Lung (tissue), 12 donors: ENCODE data around the gene CNGA1. TPM values are rescaled to one million over a fixed set of nuclear protein-coding genes. Genes with fewer than 3 reads are reported as not detected.
A peak's percentile ranks its signal among the peaks of the same experiment; 100 is the strongest.

Source experiments
- ATAC-seq: fragments of 200-7000 bp; cut with Tn5 transposase; one replicate; pipeline ENCODE4 v1.9.1; 2020; ENCODE audit warnings: moderate number of reproducible peaks; ENCODE audit not compliant: insufficient read depth, low FRiP score
- DNase-seq, 3 donors: peaks; one replicate each; pipeline ENCODE4 v3.0.0-alpha.2; 2013 to 2017
- H3K27ac ChIP-seq, 2 donors: one replicate each; pipeline ENCODE4 v1.5.1; 2013; ENCODE audit warnings: mild to moderate bottlenecking in 2 of 2, moderate library complexity in 2 of 2, control low read depth in 1 of 2, inconsistent platforms in 1 of 2, low read depth in 1 of 2, low read length in 1 of 2
- H3K27me3 ChIP-seq, 3 donors: one replicate each; pipeline ENCODE4 v1.5.1; 2013; ENCODE audit warnings: low read length in 2 of 3; ENCODE audit not compliant: control insufficient read depth in 3 of 3, insufficient read depth in 3 of 3
- H3K36me3 ChIP-seq, 4 donors: one replicate each; pipeline ENCODE4 v1.5.1; 2013; ENCODE audit warnings: low read length in 4 of 4, mild to moderate bottlenecking in 1 of 4, moderate library complexity in 1 of 4; ENCODE audit not compliant: control insufficient read depth in 4 of 4, insufficient read depth in 4 of 4
- H3K4me1 ChIP-seq, 5 donors: one replicate each; pipeline ENCODE4 v1.5.1; 2013; ENCODE audit warnings: low read length in 5 of 5, mild to moderate bottlenecking in 2 of 5, moderate library complexity in 1 of 5; ENCODE audit not compliant: control insufficient read depth in 5 of 5, insufficient read depth in 5 of 5
- H3K4me3 ChIP-seq: one replicate; pipeline ENCODE4 v1.5.1; 2013; ENCODE audit warnings: mild to moderate bottlenecking, control low read depth, moderate library complexity
- H3K9ac ChIP-seq, 2 donors: one replicate each; pipeline ENCODE4 v1.5.1; 2013; ENCODE audit warnings: low read length in 2 of 2, control low read depth in 1 of 2; ENCODE audit not compliant: insufficient read depth in 1 of 2
- H3K9me3 ChIP-seq, 4 donors: one replicate each; pipeline ENCODE4 v1.5.1; 2013; ENCODE audit warnings: low read length in 3 of 4, mild to moderate bottlenecking in 1 of 4, moderate library complexity in 1 of 4; ENCODE audit not compliant: control insufficient read depth in 4 of 4, insufficient read depth in 3 of 4
- WGBS, 2 donors: extraction: QIAGEN DNeasy Blood & Tissue Kit; methylation state at CpG; one replicate each; pipeline ENCODE4 v1.1.7; 2013; 5-methylcytosine and 5-hydroxymethylcytosine counted together
- polyA plus RNA-seq, 2 donors: library from polyadenylated mRNA; stranded (reverse); fragments of 200-250 nt; gene quantifications; one replicate each; pipeline ENCODE4 v1.2.1, GENCODE V29; 2013
- total RNA-seq, 2 donors: library from RNA; depleted of rRNA in 1 of 2; stranded (reverse); fragments of >200 nt in 1 of 2; gene quantifications; one replicate each; pipeline ENCODE4 v1.2.1, GENCODE V29; 2014 to 2021
- TF ChIP-seq, protein P1 (sequence below): IDR thresholded peaks from 2 replicates; pipeline ENCODE4 v1.5.1; 2012; ENCODE audit warnings: mild to moderate bottlenecking; ENCODE audit errors: control extremely low read depth, extremely low read depth
- donor health status: control.
- donor health status: control.
- donor health status: Bipolar disorder and iron deficiency.
- donor health status: healthy.
- donor health status: DM: yes; HTN: yes; CAD: no.

Gene CNGA1
- total and polyA plus RNA-seq, 4 donors = 0.06 to 0.48 (median 0.14) TPM

DNA sequence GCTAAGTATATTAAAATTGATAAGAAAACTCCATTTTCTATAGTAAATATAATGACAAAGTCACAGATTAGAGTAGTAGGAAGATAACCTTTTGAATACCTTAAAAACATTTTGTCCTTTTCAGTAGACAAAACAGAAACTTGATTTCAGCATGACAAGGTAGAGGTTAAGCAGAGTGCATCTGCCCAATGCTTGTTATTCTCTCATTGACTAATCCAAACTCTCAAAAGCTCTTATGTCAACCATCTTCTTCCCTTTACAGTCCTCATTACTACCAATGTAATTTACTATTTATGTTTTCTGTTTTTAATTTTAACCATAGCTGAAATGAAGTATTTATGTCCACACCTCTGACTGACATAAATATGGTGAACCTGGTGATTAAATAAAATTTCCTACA lies 11.2 kb upstream of the CNGA1 start:
- ATAC-seq = no peak
- Histone ChIP-seq H3K4me1 (peaks cover 0 to 9% (median 5%) of the 10 kb centered on the region in 5 donors), H3K36me3 (no peaks in the 10 kb centered on the region), H3K27me3 (no peaks in the 10 kb centered on the region), H3K4me3 (no peak overlapping the region), H3K9ac (no peak overlapping the region), H3K9me3 (peaks cover 0 to 2% (median 0%) of the 10 kb centered on the region in 4 donors), H3K27ac (no peak overlapping the region)
- TF ChIP-seq, protein P1, sequence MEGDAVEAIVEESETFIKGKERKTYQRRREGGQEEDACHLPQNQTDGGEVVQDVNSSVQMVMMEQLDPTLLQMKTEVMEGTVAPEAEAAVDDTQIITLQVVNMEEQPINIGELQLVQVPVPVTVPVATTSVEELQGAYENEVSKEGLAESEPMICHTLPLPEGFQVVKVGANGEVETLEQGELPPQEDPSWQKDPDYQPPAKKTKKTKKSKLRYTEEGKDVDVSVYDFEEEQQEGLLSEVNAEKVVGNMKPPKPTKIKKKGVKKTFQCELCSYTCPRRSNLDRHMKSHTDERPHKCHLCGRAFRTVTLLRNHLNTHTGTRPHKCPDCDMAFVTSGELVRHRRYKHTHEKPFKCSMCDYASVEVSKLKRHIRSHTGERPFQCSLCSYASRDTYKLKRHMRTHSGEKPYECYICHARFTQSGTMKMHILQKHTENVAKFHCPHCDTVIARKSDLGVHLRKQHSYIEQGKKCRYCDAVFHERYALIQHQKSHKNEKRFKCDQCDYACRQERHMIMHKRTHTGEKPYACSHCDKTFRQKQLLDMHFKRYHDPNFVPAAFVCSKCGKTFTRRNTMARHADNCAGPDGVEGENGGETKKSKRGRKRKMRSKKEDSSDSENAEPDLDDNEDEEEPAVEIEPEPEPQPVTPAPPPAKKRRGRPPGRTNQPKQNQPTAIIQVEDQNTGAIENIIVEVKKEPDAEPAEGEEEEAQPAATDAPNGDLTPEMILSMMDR = no peak
- DNase-seq = no peak

DNA sequence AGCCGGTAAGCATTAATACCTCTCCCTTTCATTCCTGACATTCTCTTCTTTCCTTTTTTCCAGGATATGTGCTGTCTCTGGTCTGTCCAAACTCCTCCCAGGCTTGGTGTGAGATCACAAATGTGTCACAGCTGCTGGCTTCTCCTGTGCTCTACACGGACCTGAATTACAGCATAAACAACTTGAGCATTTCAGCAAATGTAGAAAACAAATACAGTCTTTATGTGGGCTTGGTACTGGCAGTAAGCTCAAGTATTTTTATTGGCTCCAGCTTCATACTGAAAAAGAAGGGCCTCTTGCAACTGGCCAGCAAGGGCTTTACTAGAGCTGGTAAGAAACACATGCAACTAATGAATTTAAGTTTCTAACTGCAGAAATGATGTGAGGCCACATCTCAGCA lies 8.5 kb upstream of the CNGA1 start:
- TF ChIP-seq, protein P1 = no peak
- no peak for ATAC-seq
- H3K4me3 ChIP-seq = no peak overlapping the region
- peak in 2 of 3 donors; percentile 33 to 36 for DNase-seq
- H3K9ac ChIP-seq = no peak overlapping the region
- H3K9me3 ChIP-seq = peaks cover 0 to 2% (median 0%) of the 10 kb centered on the region in 4 donors
- H3K27me3 ChIP-seq = no peaks in the 10 kb centered on the region
- H3K36me3 ChIP-seq = no peaks in the 10 kb centered on the region
- 37 to 59% methylated on average over 2 of the region's 2 CpGs for WGBS, 2 donors
- peaks cover 0 to 5% (median 0%) of the 10 kb centered on the region in 5 donors for H3K4me1 ChIP-seq
- H3K27ac ChIP-seq = no peak overlapping the region

- no peaks in the 10 kb centered on the region for H3K27me3 ChIP-seq
- no peak overlapping the region for H3K4me3 ChIP-seq
- peaks cover 0 to 2% (median 0%) of the 10 kb centered on the region in 4 donors for H3K9me3 ChIP-seq
- TF ChIP-seq, protein P1 = no peak
- WGBS, 2 donors = 77% methylated on average over 4 of the region's 4 CpGs
- no peak for DNase-seq
- ATAC-seq = no peak
- H3K36me3 ChIP-seq = no peaks in the 10 kb centered on the region
- H3K4me1 ChIP-seq = peaks cover 0 to 5% (median 0%) of the 10 kb centered on the region in 5 donors
- H3K9ac ChIP-seq = no peak overlapping the region
- no peak overlapping the region for H3K27ac ChIP-seq
Observed at GRCh38 chr4:48024522-48024921, 8.0 kb upstream of the CNGA1 start.

- H3K9ac ChIP-seq = no peak overlapping the region
- TF ChIP-seq, protein P1 = no peak
- H3K4me1 ChIP-seq = peaks cover 0 to 5% (median 0%) of the 10 kb centered on the region in 5 donors
- H3K27ac ChIP-seq = no peak overlapping the region
- 78 to 85% methylated on average over 3 of the region's 3 CpGs for WGBS, 2 donors
- no peaks in the 10 kb centered on the region for H3K36me3 ChIP-seq
- H3K27me3 ChIP-seq = peaks cover 0 to 8% (median 3%) of the 10 kb centered on the region in 3 donors
- DNase-seq (no peak), ATAC-seq (no peak)
- H3K9me3 ChIP-seq = no peaks in the 10 kb centered on the region
- no peak overlapping the region for H3K4me3 ChIP-seq
Observed at GRCh38 chr4:48022192-48022799, 5.8 kb upstream of the CNGA1 start.
